C4-2B (cell line): Measurements from ENCODE around the gene OGDHL.

Source experiments
- ZFX ChIP-seq: fragments of 450-650 bp; IDR thresholded peaks from 2 replicates; pipeline ENCODE4 v1.6.1; 2017
- TF ChIP-seq, protein P1 (sequence below): fragments of 450-650 bp; conservative IDR thresholded peaks from 2 replicates; pipeline ENCODE4 v1.5.1; 2017; ENCODE audit warnings: mild to moderate bottlenecking

DNA sequence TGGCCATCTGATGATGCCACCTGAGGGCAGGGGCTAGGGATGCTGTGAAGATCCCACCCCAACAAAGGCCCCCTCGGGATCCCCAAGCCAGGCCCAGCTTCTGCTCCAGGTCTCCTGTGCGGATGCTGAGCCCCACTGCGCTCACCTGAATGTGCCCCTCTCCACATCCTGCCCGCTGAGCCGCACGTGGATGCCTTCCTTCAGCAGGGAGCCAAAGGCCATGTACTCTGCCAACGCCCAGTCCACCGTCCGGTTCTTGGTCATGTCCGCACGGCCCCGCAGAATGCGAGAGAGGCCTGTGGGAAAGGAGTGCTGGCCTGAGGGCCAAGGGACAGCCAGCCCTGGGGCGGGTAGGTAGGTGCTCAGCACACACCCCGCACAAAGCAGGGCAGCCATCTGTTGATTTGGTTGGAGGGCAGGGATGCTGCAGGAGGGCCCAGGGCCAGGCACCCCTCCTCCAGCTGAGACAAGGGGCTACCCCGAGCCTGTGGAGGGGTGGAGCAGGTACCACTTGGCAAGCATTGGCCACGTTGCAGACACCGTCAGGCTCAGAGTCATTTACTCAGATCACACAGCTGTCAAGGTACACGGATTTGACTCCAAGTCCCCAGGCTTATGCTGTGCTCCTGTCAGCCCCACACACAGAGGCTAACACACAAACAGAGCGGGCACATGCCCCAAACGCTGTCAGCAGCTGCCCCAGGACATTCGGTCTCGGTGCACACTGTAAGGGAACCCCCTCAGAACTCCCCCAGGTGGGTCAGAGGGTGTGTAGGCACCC, 19.2 kb downstream of the OGDHL start:
- TF ChIP-seq, protein P1, sequence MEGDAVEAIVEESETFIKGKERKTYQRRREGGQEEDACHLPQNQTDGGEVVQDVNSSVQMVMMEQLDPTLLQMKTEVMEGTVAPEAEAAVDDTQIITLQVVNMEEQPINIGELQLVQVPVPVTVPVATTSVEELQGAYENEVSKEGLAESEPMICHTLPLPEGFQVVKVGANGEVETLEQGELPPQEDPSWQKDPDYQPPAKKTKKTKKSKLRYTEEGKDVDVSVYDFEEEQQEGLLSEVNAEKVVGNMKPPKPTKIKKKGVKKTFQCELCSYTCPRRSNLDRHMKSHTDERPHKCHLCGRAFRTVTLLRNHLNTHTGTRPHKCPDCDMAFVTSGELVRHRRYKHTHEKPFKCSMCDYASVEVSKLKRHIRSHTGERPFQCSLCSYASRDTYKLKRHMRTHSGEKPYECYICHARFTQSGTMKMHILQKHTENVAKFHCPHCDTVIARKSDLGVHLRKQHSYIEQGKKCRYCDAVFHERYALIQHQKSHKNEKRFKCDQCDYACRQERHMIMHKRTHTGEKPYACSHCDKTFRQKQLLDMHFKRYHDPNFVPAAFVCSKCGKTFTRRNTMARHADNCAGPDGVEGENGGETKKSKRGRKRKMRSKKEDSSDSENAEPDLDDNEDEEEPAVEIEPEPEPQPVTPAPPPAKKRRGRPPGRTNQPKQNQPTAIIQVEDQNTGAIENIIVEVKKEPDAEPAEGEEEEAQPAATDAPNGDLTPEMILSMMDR: no peak
- TF ChIP-seq ZFX: no peak
